Mucosa of descending colon (tissue), 3 donors: ENCODE data around the gene IL25. TPM values are rescaled to one million over a fixed set of nuclear protein-coding genes. Genes with fewer than 3 reads are reported as not detected.

Experiments used
- ATAC-seq: fragments of 200-7000 bp; cut with Tn5 transposase; one replicate; pipeline ENCODE4 v1.9.1; 2020; ENCODE audit warnings: mild to moderate bottlenecking, moderate library complexity
- DNase-seq, 3 donors: peaks; one replicate each; pipeline ENCODE4 v3.0.0-alpha.2; 2020
- H3K36me3 ChIP-seq: fragments of 200-600 bp; one replicate; pipeline ENCODE4 v1.8.0; 2021; ENCODE audit warnings: low read depth, mild to moderate bottlenecking
- H3K4me1 ChIP-seq: fragments of 200-600 bp; one replicate; pipeline ENCODE4 v1.8.0; 2021; ENCODE audit warnings: low read depth, mild to moderate bottlenecking
- H3K4me3 ChIP-seq: fragments of 200-600 bp; one replicate; pipeline ENCODE4 v1.8.0; 2021; ENCODE audit warnings: mild to moderate bottlenecking
- H3K9me3 ChIP-seq: fragments of 200-600 bp; one replicate; pipeline ENCODE4 v1.8.0; 2021; ENCODE audit warnings: mild to moderate bottlenecking
- intact Hi-C, 2 donors: fragments of 100-400 bp; cut with DNase I in 1 of 2; cut with micrococcal nuclease in 1 of 2; formaldehyde crosslinking; loops; one replicate each; pipeline versions ENCODE4 v1.11.0 to v1.11.1; 2022; cut with DNase I, micrococcal nuclease
- total RNA-seq, 3 donors: library from RNA; stranded (reverse); fragmentation: NEBNext Ultra II Directional in 2 of 3; extraction: Animal tissue kit (Norgen Biotek cat#: 25700) in 2 of 3; gene quantifications; one replicate each; pipeline versions ENCODE4 v1.2.1 to v1.2.4, GENCODE V29; 2021 to 2023
- TF ChIP-seq, protein P1 (sequence below): fragments of 200-600 bp; IDR thresholded peaks from one replicate; pipeline ENCODE4 v1.8.0; 2022; ENCODE audit warnings: antibody characterized with exemption, mild to moderate bottlenecking
- donor health status: DM: no; HTN: no; CAD: no; lungs with moderate emphysema.
- donor health status: DM: no; HTN: no; CAD: no.
- donor health status: DM: no; HTN: yes; CAD: no.

IL25 gene
- total RNA-seq, 3 donors from 2014 or later, result not detected

GRCh38 chr14:23352506-23353432, 19.8 kb upstream of the IL25 start, which contains the start of gene SLC22A17:
SLC22A17 (minus strand) TSS chr14:23352887.
- intact Hi-C loops, result no loop called here
- peaks cover 12% of the 10 kb centered on the region for H3K4me1 ChIP-seq
- H3K4me3 ChIP-seq, result peak within 1 kb of the TSS; percentile 19
- DNase-seq (peak in 2 of 3 donors; percentile 62 to 64), ATAC-seq (peak; percentile 77)
- no peaks in the 10 kb centered on the region for H3K9me3 ChIP-seq
- H3K36me3 ChIP-seq, result no peaks in the 10 kb centered on the region
- TF ChIP-seq, protein P1, sequence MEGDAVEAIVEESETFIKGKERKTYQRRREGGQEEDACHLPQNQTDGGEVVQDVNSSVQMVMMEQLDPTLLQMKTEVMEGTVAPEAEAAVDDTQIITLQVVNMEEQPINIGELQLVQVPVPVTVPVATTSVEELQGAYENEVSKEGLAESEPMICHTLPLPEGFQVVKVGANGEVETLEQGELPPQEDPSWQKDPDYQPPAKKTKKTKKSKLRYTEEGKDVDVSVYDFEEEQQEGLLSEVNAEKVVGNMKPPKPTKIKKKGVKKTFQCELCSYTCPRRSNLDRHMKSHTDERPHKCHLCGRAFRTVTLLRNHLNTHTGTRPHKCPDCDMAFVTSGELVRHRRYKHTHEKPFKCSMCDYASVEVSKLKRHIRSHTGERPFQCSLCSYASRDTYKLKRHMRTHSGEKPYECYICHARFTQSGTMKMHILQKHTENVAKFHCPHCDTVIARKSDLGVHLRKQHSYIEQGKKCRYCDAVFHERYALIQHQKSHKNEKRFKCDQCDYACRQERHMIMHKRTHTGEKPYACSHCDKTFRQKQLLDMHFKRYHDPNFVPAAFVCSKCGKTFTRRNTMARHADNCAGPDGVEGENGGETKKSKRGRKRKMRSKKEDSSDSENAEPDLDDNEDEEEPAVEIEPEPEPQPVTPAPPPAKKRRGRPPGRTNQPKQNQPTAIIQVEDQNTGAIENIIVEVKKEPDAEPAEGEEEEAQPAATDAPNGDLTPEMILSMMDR, result no peak

DNA sequence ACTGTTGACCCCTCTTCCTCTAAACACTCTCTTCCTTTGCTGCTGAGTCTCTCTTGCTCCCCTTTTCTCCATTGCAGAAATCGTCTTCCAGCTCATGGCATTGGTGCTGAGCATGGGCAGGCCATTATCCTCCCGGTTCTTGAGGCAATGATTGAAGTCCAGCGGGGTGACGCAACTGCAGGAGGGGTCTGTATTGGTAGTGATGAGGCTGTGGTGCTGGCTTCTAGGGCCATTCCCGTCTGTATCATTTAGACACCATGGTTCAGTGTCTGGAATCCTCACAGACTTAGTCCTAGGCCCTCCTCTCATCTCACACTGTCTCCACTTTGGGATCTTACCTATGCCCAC, 19.2 kb upstream of the IL25 start:
- peaks cover 12% of the 10 kb centered on the region for H3K4me1 ChIP-seq

DNA sequence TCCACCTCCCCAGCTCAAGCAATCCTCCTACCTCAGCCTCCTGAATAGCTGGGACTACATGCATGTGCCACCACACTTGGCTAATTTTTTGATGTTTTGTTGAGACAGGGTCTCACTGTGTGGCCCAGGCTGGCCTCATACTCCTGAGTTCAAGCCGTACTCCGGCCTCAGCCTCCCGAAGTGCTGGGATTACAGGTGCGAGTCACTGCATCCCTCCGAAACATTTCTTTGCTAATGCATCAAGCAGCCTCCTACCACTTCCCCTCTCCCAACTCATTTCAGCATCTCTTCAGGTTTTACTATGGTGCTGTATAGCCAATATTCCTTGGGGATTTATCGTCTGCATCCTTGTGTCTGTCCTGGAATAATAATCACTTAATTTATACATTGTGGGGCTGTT, 17.6 kb upstream of the IL25 start:
- TF ChIP-seq, protein P1, result no peak
- no peak for ATAC-seq
- H3K4me1 ChIP-seq, result peaks cover 12% of the 10 kb centered on the region

More for the DNA sequence above, 19.2 kb upstream of the IL25 start:
- H3K36me3 ChIP-seq, result no peaks in the 10 kb centered on the region
- ATAC-seq (no peak), DNase-seq (no peak)
- intact Hi-C loops, result no loop called here
- TF ChIP-seq, protein P1, result no peak
- no peak overlapping the region for H3K4me3 ChIP-seq
- no peaks in the 10 kb centered on the region for H3K9me3 ChIP-seq

GRCh38 chr14:23355871-23356435, 16.7 kb upstream of the IL25 start:
- DNase-seq (no peak), ATAC-seq (no peak)
- TF ChIP-seq, protein P1, result no peak
- intact Hi-C loops, result no loop called here
- Histone ChIP-seq H3K9me3 (no peaks in the 10 kb centered on the region), H3K36me3 (no peaks in the 10 kb centered on the region), H3K4me3 (no peak overlapping the region), H3K4me1 (peaks cover 12% of the 10 kb centered on the region)

More for the DNA sequence above, 17.6 kb upstream of the IL25 start:
- no peak for DNase-seq
- Histone ChIP-seq H3K4me3 (no peak overlapping the region), H3K36me3 (no peaks in the 10 kb centered on the region), H3K9me3 (no peaks in the 10 kb centered on the region)
- intact Hi-C loops, result no loop called here

DNA sequence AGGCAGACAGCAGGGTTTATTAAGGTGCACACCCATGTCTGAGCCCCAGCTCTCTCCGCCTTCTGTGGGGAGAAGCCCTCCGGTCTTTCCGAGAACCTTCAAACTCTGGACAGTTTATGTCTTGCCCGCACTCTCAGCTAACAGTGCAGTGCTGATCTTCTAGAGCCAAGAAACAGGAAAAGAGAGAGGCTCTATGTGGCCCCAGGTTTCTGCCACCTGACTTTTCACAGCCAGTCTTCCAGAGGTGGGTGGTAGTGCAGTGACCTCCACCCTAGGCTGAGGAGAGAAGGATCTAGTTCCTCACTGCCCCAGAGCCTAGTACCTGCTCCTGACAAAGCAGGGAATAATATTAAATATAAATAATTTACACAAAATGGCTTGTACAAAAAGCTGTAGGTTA, 15.9 kb upstream of the IL25 start:
- Histone ChIP-seq H3K4me3 (no peak overlapping the region), H3K36me3 (no peaks in the 10 kb centered on the region), H3K4me1 (peaks cover 12% of the 10 kb centered on the region), H3K9me3 (no peaks in the 10 kb centered on the region)
- TF ChIP-seq, protein P1, result no peak
- ATAC-seq, result no peak
- intact Hi-C loops, result no loop called here
- no peak for DNase-seq
